GM21717 (cell line): ENCODE data around the gene GLB1L3.
A peak's percentile ranks its signal among the peaks of the same experiment; 100 is the strongest.

Experiments used
- ATAC-seq: cut with Tn5 transposase; IDR thresholded peaks from one replicate; pipeline ENCODE4 v1.9.1; 2021; ENCODE audit warnings: mild to moderate bottlenecking, moderate library complexity; ENCODE audit not compliant: unreplicated experiment

The GLB1L3 gene

DNA sequence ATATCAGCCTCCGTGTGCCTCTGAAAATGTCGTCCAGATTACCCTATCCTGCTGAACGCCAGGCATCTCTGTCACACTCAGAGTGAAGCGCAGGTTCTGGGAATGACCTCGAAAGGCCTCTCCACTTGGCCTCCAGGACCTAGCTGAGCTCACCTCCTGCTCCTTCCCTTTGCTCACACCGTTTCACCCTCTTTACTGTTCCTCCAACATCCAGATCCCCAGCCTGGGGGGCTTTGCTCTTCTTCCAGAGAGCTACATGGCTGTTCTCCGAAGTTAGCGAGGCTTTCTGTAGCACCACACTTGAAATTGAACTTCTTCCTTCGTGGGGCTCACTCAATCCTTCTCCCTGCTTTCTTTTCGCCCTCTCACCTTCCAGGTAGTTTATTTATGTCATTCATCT, 83.5 kb downstream of the GLB1L3 start:
- ATAC-seq, result no peak

DNA sequence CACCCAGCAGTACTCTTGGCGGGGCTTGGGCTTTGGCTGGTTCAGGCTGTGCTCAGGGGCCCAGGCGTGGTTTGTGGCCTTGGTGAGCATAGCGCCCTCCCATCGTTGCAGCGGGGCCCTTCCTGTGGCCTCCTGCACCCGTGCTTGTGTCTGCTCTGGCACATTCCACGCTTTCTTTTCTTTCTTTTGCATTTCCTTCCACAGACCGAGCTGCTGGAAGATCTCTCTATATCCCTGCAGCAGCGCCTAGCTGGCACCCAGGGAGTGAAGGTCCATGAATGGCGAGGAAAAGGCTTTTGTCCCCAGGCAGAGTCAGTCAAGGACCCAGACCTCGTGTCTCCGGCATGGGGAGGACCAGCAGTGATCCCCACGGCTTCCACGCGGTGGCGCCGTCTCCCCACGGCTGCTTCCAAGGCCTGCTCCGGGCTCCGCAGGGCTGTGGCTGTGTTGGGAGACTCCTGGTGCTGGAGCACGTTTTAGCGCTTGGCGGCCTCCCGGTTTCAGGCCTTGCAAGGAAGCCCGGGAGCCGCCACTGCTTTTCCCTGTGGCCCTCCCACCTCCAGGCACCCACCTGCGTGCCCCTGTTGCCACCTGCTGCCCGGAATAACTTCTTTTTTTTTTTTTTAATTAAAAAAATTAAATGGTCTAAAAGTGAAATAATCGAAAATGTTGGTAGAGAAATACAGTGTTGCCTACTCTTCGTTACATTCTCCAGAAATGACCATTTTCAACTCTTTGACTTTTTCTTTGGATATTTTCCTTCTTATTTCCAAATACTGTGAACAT, 84.1 kb downstream of the GLB1L3 start:
- ATAC-seq, result peak; percentile 79

DNA sequence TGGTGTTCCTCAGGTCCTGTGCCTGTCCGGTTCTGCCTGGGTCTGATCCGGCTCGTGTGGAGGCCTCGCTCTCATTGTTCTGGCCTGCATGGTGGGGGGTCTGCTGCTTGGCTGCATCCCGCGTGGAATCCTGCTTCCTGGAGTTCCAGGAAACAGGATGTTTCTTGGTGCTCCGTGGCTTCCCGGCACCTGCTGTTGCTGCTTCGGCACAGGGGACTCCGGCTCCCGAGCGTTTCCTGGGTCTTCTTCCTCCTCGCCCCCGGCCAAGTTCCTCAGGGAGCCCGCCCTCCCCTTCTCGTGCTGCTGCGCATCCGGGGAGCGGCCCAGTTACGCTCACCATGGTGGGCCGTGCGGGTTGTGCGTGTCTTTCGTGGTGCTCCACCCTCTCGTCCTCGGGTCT, 85.5 kb downstream of the GLB1L3 start:
- ATAC-seq, result no peak

DNA sequence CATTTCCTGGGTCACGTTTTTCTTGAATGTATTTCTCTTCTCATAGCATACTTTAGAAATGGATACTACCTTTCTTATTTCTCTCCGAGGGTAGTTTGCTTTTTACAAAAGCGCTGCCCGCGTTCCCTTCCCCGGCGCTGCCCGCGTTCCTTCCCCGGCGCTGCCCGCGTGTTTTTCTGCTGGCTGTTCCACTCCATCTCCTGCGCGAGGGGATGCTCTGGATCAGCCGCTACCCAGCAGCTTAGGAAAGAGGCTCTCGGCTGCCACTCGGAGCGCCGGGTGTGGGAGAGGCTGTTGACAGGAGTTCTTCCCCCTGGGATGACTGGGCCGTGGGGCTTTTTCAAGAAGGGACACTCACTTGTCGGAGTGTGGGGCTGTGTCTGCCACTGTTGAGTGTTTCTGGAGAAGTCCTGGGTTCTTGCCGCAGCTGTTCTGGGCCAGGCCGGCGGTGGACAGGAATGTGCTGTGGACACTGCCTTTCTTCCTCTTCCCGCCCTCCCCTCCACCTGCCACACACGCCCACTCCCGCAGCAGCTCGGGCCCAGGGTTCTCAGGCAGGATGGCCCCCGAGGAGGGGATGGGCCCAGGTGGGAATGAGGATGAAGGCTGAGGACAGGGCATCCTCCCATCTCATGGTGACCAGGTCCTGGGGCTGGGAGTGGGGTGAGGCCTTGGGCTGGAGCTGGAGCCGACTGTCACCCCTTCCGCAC, 86.2 kb downstream of the GLB1L3 start:
- ATAC-seq, result no peak

DNA sequence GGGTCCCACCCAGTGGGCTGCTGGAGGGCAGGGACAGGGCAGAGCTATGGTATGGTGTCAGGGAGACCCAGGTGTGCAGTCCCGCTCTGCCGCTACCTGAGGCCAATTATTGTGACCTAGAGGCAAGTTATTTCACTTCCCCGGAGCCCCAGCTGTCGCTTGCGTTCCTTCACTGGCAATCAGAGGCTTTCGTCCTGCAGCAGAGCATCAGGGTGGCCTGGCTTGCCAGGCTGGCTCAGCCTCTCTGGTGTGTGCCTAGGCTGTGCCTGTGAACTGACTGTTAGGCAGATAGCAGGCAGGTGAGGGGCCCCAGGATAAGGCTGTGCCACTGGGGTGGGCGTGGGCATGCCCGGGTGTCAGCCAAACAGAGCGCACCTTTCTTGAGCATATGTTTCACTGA, 87.0 kb downstream of the GLB1L3 start:
- ATAC-seq, result no peak

DNA sequence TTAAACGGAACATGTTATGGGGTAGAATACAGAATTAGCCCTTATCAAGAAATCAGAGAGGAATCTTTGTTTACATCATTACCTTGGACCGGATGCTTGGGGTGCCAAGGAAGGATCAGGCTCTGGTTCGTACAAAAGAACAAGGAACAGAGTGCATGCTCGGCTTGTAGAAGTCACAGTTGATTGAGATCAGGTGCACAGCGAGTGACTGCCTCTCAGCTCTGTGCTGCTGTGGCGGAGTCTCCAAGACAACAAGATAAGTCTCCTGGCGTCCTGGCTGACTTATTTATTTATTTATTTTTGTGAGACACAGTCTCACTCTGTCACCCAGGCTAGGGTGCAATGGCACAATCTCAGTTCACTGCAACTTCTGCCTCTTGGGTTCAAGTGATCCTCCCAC, 87.4 kb downstream of the GLB1L3 start:
- ATAC-seq, result no peak

DNA sequence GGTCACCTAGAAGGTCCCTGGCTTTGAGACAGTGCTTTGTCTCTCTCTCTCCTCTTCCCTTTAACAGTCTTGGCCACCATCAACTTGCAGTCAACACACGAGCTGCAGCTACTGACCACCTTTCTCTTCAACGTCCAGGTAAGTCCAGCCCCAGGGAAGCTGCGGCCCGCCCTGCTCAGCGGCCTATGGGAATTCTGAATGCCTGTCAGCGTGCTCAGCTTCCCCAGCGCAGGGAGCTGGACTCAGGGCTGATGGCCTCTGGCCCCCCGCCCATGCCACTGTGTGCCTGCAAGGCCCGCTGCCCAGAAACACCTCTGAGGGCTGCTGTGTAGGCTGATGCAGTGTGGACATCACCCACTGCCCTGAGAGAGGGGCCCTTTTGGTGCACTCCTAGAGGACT, 88.1 kb downstream of the GLB1L3 start:
- no peak for ATAC-seq

DNA sequence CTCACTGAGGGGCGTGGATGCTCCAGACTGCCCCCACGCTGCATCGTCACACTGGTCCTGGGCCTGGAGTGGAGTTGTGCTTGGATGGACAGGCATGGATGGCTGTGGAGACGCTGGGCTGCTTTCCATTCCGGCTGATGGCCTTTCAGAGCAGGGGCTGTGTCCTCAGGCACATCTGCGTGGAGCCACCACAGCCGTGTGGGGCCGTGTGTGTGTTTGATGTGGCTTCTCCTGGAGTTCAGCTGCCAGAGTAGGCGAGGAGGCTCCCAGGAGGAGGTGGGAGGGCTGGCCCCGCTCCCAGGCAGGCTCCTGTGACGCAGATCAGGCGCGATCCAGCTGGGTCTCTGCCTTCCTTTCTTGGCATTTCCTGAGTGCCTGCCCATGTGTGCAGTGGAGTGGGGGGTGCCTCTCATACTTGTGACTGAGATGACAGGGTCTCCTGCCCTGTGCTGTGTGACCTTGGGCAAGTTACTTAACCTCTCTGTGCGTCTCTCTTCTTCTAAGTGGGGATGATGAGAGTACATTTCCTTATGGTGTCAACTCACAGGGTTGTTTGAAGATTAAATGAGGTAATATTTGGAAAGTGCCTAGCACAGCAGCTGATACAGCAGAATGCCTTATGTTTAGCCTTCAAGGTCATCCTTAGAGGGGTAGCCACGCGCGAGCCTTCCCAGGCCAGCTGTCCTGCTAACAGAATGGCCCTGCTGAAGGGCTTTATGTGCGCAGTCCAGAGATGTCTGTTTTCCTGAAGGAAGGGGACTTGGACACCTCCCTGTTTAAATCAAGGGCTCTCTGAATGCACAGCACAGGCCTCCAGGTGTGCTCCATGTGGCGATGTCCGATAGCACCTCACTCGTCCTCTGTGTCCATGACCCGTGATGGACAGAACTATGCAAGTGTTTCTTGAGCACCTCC, 89.1 kb downstream of the GLB1L3 start:
- no peak for ATAC-seq

DNA sequence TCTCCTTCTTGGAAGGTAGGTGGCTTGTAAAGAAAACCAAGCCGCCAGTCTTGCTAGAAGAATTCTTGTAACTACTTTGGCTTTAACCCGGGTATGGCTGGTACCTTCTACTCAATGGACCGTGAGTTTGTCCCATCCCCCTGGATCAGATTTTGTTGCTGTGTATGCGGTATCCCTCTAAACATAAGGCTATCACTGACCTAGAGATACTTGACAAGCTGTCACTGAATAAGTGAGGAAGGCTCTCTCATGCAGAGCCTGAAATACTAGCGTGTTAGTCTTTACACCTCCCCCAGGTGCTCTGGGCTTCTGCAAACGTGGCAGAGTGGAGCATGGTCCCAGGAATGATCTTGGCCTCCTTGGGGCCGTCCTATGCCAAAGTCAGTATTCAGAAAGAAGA, 90.1 kb downstream of the GLB1L3 start:
- no peak for ATAC-seq

DNA sequence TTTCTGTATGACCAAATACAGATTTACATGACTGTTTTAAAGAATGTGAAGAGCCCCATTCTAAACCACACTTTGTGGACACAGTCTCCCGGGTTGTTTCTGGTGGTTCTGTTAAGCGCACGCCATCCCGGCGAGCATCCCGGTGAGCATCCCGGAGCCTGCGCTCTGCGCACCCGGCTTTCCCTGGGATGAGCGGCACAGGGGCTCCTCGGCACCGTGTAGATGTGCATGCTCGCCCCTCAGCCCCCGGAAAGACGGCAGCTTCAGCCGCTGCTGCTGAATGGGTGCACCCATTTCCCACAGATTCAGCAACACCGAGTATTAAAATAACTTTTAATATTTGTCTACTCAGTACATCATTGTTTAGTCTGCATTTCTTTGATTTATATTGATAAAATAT, 91.6 kb downstream of the GLB1L3 start:
- ATAC-seq, result no peak
